GM12801 (cell line): ENCODE results near the gene CLINT1.

Source experiments
- CTCF ChIP-seq: IDR thresholded peaks from one replicate; pipeline ENCODE4 v1.5.1; 2011; ENCODE audit warnings: control low read depth; ENCODE audit not compliant: insufficient read length; ENCODE audit errors: extremely low read depth

The CLINT1 gene

GRCh38 chr5:157857816-157858526, 974 bp downstream of the CLINT1 start:
- no peak for TF ChIP-seq CTCF

DNA sequence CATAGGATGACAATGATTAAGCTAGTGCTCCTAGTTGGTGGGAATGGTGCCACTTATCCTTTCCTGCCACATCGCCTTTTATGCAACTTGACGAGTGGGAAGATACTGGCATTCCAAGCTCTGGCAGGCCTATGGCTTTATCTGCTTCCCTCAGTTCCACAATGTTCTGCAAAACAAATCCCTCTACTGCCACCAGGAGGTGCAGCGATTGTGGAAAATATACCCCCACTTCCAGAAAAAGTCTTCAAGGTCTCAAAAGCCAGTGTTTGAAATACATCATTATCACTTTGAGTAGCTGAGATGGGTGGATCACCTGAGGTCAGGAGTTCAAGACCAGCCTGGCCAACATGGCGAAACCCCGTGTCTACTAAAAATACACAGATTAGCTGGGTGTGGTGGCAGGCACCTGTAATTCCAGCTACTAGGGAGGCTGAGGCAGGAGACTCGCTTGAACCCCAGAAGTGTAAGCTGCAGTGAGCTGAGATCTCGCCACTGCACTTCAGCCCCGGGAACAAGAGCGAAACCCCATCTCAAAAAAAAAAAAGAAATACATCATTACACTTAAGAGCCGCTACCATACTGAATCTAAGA, 3.4 kb downstream of the CLINT1 start:
- TF ChIP-seq CTCF = no peak

DNA sequence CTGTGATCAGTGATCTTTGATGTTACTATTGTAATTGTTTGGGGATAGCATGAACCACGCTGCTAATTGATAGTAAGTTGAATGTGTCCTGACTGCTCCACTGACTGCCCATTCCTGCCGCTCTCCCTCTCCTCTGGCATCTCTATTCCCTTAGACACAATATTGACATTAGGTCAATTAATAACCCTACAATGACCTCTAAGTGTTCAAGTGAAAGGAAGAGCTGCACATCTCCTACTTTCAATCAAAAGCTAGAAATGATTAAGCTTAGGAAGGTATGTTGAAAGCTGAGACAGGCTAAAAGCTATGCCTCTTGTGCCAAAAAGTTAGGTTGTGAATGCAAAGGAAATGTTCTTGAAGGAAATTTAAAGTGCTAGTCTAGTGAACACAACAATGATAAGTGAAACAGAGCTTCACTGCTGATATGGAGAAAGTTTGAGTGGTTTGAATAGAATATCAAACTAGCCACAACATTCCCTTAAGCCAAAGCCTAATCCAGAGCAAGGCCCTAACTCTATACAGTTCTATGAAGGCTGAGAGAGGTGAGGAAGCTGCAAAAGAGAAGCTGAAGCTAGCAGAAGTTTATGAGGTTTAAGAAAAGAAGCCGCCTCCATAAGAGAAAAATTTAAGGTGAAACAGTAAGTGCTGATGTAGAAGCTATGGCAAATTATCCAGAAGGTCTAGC, 12.9 kb downstream of the CLINT1 start:
- TF ChIP-seq CTCF = no peak

- no peak for TF ChIP-seq CTCF
Observed at GRCh38 chr5:157842787-157843186, 16.2 kb downstream of the CLINT1 start.

GRCh38 chr5:157842185-157842584, 16.8 kb downstream of the CLINT1 start:
- no peak for TF ChIP-seq CTCF

- TF ChIP-seq CTCF = no peak
Observed at GRCh38 chr5:157839157-157839795, 19.7 kb downstream of the CLINT1 start.

DNA sequence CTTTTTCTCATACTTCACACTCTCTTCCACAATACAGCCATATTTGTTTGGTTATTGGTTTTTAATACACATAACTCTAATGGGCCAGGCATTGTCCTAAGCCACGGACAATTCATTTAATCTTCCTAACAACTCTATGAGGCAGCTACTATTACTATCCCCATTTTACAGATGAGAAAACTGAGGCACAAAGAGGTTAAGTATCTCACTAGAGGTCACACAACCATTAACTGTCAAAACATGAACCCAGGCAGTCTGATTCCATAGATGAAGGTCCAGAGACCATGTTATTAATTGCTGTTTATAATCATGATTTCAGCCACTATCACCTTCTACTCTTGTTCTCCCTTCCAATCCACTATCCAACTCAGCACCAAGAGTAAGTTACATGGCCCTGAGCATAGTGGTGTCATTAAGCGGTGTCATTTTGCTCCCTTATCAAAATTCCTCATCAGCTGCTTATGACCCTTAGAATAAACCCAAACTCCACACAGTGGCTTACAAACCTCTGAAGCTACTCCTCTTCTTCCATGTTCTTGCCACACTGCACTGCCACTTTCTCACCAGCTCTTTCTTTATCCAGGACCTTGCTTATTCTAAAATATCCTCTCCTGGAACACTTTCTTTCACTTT, 22.7 kb downstream of the CLINT1 start:
- TF ChIP-seq CTCF = no peak
